NCI-H1436 treated with DMSO at 0.1 percent for 48 hours (cell line): ENCODE results near the gene SLC9A9.
"Not testable (repeated sequence)": the region's sequence is repeated elsewhere in the genome, so short reads cannot be mapped to it uniquely, and the experiment has no call there.

ENCODE experiments used
- DNase-seq: peaks from one replicate; lab custom pipeline; 2025; lab: John Stamatoyannopoulos, UW

Gene SLC9A9

DNA sequence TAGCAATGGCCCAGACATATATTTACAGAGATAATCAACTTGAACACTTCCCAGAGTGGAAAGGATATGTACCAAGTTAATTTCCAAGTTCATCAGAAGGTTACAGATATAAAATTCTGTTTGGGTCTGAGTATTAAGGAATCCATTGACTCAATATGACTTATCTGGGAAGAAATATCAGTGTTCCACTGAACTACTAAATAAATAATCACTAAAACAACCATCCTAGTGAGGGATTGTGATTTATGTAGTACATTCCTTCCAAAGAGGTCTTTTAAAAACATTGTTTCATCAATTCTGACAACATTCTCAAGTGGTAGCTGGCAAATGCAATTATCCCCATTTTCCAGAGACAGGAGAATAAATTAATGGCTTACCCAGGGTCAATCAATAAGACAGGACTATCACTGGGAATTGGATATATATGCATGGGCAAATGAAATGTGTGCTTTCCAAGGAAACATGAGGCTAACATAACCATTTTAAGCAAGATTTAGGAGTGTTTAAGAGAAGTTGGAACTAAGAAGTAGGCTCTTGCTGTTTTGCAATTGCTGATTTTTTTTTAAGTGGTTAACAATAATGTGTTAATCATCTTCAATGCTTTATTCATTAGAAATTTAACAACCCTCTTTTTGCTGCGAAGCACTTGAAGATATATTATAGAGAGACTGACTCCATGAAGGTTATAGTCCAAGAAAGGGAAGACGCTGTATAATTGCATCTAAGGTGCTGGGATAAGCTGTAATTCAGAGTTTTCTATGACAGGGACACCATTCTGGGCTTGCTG is 37.9 kb downstream of the SLC9A9 start:
- DNase-seq, result no peak

DNA sequence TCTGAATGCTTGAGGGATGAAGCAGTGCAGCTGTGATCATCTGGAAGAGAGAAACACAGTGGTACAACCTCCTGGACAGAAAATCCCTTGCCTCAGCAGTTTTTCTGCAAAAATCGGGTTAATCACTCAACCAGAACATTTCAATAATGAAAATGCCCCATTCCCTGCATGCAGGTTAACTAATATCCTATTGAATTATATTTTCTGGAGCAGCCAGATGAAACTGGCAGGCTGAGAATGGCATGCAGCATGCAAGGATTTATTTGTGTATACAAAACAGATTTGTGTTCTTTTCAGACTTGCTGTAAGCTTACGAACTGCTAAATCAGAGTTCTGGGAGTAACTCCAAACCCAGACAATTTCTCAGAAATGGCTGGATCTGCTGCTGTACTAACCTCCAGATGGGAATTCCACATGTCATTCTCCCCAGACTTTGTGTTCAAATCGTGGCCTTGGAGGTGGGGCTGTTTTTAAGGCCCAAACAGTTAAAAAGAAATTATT is 39.1 kb downstream of the SLC9A9 start:
- no peak for DNase-seq

DNA sequence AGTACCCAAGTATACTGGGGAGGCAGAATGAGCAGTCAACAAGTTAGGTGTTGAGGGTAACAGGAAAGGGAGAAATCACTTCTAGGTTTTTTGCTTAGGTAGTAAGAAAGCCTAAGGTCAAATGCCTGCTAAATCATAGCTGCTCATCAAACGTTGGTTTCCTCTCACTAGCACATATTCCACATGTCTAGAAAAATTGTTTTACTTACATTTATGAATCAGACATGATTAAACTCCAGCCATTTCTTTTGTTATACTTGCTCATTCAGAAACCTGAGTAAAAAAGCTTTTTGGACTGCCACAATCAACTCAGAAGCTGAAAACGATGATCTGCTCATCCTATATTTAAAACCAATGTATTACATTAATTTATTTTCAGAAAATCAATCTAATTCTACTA is 40.2 kb downstream of the SLC9A9 start:
- no peak for DNase-seq

DNA sequence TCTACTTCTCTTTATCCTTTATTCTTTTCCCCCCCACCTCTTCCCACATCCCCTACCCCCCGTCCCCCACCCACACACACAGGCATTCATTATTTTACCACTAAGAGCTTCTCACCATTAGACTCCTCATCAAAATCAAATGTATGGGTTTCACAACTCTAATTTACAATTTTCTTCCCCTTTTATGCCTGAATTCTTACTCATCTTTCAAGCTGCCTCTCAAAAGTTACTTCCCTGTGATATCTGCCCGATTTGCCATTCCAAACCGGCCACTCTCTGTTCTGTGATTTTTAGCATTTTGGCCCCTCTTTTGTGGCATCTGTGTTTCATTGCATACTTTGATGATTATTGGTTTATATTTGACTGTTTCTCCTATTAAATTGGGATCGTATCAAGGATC is 42.2 kb downstream of the SLC9A9 start:
- DNase-seq, result no peak

DNA sequence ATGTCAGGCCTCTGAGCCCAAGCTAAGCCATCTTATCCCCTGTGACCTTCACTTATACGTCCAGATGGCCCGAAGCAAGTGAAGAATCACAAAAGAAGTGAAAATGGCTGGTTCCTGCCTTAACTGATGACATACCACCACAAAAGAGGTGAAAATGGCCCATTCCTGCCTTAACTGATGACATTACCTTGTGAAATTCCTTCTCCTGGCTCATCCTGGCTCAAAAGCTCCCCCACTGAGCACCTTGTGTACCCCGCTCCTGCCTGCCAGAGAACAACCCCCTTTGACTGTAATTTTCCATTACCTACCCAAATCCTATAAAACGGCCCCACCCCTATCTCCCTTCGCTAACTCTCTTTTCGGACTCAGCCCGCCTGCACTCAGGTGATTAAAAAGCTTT is 42.8 kb downstream of the SLC9A9 start:
- not testable (repeated sequence) for DNase-seq

DNA sequence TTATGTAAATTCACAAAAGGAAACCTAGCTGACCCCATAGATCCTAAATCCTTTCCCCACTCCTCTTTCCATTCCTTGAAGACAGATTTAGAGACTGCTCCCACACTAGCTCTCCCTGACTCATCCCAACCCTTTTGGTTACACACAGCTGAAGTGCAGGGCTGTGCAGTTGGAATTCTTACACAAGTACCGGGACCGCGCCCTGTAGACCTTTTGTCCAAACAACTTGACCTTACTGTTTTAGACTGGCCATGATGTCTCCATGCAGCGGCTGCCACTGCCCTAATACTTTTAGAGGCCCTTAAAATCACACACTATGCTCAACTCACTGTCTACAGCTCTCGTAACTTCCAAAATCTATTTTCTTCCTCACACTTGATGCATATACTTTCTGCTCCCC is 47.2 kb downstream of the SLC9A9 start:
- not testable (repeated sequence) for DNase-seq

DNA sequence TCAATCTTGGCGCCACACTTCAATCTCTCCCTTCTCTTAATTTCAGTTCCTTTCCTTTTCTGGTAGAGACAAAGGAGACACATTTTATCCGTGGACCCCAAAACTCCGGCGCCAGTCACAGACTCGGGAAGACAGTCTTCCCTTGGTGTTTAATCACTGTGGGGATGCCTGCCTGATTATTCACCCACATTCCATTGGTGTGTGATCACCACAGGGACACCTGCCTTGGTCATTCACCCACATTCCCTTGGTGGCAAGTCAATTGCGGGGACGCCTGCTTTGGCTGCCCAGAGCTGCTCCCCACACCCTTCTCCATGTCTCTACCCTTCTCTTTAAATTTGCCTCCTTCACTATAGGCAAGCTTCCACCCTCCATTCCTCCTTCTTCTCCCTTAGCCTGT is 50.1 kb downstream of the SLC9A9 start:
- DNase-seq, result not testable (repeated sequence)

DNA sequence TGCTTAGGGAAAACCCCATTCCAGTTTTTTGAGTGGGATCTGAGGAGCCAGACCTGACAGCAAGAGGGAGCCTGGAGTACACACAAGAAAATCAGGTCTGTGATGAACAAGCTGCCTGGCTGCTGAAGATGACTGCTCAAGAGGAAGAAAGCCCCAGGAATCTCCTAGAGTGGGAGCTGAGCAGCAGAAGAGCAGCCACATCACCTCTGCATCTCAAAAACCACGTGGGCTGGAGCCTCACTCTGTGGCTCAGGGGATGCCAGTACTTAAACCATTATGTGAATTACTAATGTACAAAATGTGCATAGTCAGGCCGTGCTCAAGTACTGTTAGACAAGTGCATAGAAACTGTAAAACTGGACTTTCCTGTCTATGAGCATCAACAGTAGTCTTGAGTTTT is 52.4 kb downstream of the SLC9A9 start:
- no peak for DNase-seq

DNA sequence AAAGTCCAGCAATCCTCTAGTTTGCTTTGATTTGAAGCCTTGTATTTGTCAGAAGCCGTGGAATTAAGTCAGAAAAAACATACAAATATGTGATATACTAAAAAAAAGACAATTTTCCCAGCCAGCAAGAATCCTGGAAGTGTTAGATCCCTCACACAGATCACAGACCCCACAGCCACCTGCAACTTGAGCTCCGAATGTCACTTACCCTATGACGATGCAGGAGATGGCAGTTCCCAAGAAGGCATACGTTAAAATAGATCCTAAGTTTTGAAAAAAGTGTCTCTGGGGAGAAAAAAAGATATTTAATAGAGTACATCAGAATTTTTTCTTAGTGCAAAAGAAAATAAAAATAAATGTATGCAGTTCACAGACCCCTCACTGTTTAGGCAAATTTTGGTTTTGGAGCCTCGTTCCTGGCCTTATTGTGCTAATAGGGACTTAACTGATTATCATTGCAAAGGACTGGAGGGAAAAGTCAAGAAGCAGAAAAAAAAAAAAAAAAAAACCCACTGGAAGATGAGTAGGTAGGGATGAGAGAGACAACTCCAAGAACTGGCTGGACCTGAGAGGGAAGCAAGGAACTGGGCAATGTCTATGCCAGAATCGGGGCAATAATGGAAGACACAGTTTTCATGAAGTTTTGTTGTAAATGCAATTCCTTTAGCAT is 53.3 kb downstream of the SLC9A9 start:
- DNase-seq, result no peak

DNA sequence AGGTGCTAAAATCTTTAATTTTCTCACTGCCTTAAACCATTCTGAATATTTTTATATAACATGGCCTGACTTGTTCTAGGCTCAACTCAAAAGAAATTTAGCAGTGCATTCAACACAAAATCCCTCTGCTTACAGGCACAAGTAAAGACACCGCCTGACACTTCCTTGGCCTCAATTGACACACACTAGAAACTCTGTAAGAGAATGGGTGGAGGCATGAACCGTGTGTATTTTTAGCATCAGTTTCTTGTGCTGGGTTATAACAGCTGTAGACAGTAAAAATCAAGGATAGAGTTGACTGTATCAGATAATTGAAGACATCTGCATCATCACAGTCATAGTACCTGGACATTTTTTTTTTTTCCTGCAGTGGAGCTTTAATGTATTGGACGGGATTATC is 54.3 kb downstream of the SLC9A9 start:
- no peak for DNase-seq

DNA sequence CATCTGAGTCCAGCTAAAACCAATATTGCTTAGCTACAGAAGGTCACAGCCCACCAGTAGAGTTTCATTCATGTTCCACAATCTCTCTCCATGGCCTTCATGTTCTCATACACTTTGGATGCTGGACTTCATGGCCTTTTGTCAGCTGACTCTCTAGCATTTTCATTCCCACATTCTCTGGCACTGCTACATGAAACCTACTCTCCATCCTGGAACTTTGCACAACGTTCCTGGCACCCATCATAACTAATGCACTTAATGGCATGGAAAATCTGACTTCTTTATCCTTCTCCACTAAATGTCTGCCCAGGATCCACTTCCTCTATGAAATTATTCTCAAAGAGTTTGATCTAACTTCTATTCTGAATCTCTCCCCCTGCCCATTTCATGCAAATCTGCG is 56.9 kb downstream of the SLC9A9 start:
- no peak for DNase-seq

DNA sequence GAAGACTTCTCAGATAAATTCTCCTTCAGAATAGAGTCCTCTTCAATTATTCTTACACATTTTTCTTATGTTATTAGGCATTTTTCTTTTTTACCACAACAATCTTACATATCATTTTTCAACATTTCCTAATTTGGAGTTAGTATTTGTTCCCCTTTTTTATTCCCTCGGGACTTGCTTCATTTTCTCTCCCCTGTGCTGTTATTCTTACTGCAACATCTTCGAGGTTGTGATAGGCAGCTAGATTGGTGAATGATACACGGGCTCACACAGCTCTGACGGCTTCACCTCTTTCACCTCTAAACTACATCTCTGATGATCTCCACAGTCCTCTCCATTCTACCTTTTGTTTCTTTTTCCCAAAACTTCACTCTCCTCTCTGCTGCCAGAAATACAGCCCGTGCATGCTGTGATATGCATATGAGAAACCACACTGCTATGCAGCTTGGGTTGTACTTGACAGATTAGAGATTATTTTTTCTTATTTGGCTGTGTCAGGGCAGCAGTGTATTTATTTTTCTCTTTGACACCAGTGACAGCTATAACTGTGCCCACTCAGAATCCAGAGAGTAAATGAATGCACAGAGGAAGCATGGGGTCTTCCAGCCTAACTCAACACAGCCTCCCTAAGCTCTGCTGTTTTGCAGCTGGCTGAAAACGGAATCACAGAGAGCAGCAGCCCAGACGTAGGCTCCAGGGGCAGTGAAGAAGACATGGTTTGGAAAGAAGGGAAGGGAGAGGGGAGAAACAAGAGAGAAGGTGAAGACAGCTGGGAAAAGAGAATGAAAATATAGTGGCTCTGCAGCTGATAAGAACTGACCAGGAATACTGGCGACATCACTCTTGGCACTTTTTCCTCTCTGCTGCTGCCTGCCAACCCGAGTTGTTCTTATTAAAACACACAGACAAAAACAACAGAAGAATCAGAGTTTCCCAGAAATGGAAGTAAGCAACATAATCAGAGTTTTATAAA is 61.8 kb downstream of the SLC9A9 start:
- DNase-seq, result no peak

DNA sequence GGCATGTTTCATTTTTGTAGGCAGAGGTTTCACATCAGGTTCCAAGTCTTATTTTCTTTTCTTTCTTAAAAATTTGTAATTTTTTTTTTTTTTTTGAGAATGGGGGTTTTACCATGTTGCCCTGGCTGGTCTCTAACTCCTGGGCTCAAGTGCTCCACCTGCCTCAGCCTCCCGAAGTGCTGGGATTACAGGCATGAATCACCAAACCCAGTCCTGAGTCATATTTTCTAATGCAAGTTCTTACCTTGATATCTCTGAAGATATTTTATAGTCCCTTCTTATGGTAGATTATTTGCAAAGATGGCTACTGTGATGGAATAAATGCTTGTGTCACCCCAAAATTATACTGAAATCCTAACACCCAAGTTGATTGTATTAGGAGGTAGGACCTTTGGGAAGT is 63.8 kb downstream of the SLC9A9 start:
- no peak for DNase-seq

DNA sequence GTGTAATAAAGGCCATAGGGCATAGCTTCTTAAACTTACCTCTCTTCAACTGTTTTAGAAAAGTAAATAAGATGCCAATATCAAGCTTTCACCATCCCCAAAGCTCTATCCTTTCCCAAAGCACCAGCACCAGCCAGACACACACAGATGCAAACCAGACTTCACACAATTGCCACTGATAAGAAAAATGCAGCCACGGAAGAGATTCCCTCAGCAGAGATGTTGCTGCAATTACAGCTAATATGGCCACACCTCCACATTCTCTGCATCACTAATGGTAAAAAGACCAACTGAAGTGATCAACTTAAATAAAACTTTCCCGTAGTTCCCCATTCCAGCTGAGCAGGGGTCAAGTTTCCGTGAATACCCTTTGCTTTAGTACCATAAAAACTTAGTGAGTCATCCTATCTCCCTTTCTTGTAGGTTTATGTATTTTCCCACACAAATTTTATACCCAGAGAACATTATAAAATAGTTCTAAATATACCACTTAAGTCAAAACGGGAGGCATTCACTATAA is 64.4 kb downstream of the SLC9A9 start:
- no peak for DNase-seq

DNA sequence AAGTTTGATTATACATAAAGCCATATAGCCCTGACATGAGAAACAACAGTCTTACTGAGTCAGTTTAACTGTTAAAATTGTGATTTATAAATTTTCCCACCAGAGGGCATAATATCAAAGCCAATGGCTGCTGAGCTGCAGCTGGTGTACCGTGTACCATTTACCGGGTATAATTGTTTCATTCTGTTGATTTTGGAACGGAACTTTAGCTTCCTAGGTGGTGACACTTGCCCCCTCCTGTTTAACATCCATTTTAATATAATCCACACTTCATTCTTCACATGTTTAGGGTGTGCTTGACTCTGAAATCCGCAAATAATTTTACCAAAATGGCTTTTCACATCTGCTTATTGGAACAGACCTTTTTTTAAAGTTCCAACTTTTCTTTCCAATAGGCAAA is 72.8 kb downstream of the SLC9A9 start:
- DNase-seq, result peak; percentile 19

DNA sequence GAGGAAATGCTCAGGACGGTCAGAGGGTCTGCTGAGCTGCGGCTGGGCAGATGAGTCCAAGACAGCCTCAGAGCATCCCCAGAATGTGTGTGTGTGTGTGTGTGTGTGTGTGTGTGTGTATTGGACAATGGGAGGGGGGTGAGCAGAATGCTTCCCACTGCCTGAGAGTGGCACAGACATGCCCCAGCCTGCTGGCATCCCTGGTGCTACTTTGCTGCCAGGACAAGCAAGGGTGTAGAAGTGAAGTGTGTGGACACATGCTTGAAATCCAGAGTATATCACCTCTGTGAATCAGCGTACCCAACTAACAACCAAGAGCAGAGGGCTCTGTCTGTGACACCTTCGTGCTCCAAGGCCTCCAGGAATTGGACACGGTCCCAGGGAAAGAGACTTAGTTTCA is 76.3 kb downstream of the SLC9A9 start:
- no peak for DNase-seq

DNA sequence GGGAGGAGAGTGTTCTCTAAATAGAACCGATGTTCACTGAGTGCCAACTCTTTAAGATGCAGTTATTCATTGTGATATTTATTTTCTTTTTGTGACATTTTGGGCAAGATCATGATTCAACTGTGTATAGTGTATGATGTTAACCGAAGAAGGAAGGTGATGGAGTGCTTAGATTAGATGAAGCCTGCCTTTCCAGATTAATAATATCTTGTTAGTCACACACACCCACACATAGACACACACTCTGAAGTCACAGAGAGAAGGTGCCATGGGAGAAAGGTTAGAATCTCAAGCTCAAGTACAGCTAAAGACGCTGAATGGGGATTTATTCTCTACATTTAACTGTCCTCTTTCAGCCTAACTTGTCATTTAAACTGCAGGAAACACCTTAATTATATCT is 77.0 kb downstream of the SLC9A9 start:
- DNase-seq, result no peak

DNA sequence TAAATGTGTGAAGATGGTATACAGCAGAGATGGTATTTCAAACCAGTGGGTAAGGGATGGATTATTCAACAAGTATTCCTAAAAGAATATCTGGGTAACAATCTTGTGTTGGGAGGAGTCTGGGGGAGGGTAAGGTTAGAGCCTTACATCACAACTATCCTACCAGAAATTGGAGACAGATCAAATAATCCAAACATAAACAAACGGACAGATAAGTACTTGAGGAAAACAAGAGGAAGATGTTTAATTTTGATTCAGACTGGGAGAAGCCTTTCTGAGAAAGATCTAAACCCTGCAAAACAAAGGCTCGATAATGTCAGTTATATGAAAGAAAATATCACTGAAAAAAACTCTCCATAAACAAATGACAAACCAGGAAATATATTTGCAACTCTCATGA is 77.9 kb downstream of the SLC9A9 start:
- no peak for DNase-seq

DNA sequence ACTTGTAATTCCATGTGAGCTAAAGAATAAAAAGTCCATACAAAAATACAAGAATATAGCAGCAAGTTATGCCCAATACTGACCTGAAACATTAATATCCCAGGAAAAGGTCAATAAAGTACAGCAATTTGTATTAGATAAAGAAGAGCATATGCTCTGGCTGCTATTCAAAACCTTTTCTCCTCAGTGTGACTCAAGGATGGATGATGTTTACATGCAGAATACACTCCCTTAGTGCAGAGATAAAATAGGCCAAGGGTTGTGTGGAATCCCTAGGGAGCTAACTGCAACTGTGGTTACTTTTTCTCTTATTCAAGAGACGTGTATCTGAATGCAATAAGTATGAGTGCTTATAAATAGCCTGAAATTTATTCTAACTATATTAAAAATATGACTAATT is 78.7 kb downstream of the SLC9A9 start:
- no peak for DNase-seq

DNA sequence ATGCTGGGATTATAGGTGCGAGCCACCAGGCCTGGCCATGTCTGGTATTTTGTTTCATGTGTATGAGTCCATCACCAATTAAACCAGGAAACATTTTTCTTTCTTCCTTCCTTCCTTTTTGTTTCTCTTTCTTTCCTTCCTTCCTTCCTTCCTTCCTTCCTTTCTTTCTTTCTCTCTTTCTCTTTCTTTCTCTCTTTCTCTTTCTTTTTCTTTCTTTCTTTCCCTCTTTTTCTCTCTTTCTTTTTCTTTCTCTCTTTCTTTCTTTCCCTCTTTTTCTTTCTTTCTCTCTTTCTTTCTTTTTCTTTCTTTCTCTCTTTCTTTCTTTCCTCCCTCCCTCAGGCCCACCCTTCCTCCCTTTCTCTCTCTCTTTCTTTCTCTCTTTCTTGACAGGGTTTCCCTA is 83.4 kb downstream of the SLC9A9 start:
- DNase-seq, result no peak

DNA sequence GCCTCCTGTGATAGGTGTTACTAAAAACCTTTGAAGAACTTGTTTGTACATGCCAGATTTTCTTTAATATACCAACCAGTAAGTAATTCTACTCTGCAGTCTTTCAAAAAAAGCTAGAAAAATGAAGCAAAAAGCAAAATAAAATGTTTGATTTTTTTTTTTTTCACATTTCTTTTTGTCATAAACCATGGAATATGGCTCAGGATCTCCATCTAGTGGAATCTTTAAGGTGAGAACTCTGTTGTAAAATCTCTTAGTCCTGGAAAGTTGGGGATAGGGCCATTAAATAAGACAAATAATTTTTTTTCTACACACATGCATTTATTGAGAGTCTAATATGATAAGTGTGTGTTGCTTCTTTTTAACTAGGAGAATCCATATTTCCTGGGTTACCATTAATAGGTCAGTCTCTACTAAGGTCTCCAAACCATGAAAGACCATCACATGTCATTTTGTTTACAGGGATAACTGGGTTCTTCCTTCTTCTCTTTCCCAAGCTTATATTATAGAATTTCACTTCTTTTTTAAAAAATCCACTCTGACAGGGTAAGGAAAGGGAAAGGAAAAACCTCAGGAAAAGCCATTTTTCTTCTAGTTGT is 84.6 kb downstream of the SLC9A9 start:
- no peak for DNase-seq

DNA sequence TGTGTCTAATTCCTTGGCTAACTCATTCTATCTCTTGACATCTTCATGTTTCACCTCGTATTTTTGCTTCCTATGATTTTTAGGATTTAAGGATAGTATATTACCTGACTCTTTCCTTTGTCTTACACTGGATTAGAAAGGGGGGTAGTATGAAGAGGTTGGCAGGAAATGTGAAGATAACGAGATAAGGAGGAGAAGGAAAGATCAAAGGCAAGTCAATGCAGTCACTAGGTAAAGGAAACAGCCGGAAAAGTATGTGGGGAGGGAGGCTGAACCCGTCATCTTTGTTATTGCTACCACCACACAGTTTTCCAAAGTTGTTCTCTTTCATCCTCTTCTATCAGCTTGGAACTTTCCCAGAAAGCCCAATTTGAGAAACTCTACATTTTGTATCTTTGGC is 90.6 kb downstream of the SLC9A9 start:
- no peak for DNase-seq
